HG03457 (cell line): ENCODE measurements around the gene ELOVL7.
"Not testable (repeated sequence)": the region's sequence is repeated elsewhere in the genome, so short reads cannot be mapped to it uniquely, and the experiment has no call there.

Experiments used
- ATAC-seq: cut with Tn5 transposase; IDR thresholded peaks from one replicate; pipeline ENCODE4 v1.9.1; 2021; ENCODE audit warnings: moderate number of reproducible peaks; ENCODE audit not compliant: unreplicated experiment

ELOVL7 gene

DNA sequence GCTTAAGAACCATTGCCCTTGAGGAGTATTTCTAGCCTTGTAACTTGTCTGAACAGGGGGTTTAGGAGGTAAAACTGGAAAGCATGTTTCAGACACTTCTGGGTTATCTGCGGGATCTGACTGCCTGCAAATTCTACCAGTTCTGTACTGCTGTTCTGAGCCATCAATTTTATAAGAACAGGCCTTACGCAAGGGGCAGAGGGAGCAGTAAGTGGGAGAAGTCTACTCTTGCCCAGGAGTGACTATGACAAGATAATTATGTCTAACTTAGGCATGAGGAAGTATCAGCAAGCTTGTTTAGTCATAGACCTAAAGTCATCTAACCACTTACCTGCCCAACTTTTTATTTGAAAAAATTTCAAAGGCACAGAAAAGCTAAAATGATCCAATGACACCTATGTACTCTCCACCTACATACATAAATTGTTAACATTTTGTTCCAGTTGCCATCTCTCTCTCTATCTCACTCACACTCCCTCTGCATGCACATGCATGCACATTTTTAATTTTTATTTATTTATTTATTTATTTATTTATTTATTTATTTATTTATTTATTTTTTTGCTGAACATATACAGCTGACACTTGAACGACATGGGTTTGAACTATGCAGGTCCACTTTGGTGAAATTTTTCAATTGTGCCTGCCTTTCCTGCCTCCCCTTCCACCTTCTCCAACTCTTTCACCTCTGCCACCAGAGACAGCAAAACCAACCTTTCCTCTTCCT is 125.7 kb downstream of the ELOVL7 start:
- ATAC-seq, result no peak

DNA sequence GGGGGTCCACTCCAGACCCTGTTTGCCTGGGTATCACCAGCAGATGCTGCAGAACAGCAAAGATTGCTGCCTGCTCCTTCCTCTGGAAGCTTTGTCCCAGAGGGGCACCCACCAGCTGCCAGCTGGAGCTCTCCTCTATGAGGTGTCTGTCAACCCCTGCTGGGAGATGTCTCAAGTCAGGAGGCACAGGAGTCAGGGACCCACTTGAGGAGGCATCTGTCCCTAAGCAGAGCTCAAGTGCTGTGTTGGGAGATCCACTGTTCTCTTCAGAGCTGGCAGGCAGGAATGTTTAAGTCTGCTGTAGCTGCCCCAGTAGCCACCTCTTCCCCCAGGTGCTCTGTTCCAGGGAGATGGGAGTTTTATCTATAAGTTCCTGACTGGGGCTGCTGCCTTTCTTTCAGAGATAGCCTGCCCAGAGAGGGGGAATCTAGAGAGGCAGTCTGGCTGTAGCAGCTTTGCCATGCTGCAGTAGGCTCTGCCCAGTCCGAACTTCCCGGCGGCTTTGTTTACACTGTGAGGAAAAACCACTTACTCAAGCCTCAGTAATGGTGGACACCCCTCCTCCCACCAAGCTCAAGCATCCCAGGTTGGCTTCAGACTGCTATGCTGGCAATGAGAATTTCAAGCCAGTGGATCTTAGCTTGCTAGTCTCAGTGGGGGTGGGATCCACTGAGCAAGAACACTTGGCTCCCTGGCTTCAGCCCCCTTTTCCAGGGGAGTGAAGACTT is 128.7 kb downstream of the ELOVL7 start:
- ATAC-seq, result not testable (repeated sequence)

DNA sequence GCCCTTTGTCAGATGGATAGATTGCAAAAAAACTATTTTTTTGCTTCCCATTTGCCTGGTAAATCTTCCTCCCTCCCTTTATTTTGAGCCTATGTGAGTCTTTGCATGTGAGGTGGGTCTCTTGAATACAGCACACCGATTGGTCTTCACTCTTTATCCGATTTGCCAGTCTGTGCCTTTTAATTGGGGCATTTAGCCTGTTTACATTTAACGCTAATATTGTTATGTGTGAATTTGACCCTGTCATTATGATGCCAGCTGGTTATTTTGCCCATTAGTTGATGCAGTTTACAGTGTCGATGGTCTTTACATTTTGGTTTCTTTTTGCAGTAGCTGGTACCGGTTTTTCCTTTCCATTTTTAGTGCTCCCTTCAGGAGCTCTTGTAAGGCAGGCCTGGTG is 131.1 kb downstream of the ELOVL7 start:
- ATAC-seq, result no peak

DNA sequence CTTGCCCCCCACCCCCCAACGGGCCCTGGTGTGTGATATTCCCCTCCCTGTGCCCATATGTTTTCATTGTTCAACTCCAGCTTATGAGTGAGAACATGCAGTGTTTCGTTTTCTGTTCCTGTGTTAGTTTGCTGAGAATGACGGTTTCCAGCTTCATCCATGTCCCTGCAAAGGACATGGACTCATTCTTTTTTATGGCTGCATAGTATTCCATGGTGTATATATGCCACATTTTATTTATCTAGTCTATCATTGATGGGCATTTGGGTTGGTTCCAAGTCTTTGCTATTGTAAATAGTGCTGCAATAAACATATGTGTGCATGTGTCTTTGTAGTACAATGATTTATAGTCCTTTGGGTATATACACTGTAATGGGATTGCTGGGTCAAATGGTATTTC is 132.2 kb downstream of the ELOVL7 start:
- ATAC-seq, result not testable (repeated sequence)

DNA sequence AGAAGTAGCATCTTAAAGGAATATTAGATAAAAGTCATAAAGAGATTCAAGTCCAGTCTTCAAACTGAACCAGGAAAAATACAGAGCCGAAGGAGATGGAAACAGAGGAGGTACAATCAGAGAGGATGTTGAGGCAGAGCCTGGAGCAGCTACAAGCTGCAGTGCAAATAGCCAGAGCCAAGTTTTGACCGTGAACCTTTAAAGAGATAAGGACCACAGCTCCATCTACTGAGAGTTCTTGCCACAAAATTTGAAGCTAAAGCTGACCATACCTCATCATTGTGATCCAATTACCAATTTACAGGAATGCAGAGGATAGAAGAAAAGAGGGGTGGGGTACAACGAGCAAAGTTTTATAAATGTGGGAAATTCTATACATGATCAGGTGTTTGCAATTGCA is 133.7 kb downstream of the ELOVL7 start:
- ATAC-seq, result no peak

DNA sequence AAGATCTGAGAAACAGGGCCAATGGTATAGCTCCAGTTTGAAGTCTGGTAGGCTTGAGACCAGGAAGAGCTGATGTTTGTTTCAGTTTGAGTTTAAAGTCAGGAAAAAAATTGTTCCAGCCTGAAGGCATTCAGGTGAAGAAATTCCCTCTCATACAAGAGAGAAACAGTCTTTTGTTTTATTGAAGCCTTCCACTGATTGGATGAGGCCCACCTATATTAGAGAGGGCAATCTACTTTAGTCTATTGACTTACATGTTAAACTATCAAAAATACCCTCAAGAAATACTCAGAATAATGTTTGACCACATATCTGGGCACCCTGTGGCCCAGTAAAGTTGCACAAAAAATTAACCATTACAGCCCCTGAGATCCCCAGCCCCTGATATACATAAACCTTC is 138.9 kb downstream of the ELOVL7 start:
- ATAC-seq, result no peak

DNA sequence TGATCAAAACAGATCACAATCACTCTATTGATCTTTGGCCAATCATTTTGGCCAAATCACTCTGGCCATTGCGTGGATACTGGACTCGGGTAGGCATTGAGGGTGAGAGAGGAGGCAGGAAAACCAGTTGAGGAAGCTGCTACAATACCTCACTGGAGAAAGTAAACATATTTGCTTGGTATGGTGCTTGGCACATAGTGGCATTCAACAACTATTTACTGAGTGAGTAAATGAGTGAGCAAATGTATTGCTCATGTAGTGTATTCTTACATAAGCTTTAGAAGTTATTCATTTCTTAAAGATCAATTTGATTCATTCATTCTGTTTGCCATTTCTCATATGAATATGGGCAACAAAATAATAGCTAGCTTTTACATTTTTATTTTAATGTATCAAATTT is 140.1 kb downstream of the ELOVL7 start:
- ATAC-seq, result no peak
